Heart right ventricle (tissue), 16 donors: ENCODE measurements around the gene AGRN. TPM values are rescaled to one million over a fixed set of nuclear protein-coding genes. Genes with fewer than 3 reads are reported as not detected.

Experiments used
- ATAC-seq, 8 donors: fragments of 200-7000 bp; cut with Tn5 transposase; one replicate each; pipeline ENCODE4 v1.9.1; 2020; ENCODE audit warnings: mild to moderate bottlenecking in 8 of 8, moderate library complexity in 8 of 8, moderate number of reproducible peaks in 1 of 8
- DNase-seq, 2 donors: peaks; one replicate each; pipeline ENCODE4 v3.0.0-alpha.2; 2020
- H3K27ac ChIP-seq, 10 donors: fragments of 200-600 bp; sonication (generic) in 2 of 10; one replicate each; pipeline versions ENCODE4 v1.5.0 to v1.8.0; 2020 to 2022; ENCODE audit warnings: mild to moderate bottlenecking in 3 of 10
- H3K27me3 ChIP-seq, 7 donors: fragments of 200-600 bp; one replicate each; pipeline ENCODE4 v1.8.0; 2021 to 2022; ENCODE audit warnings: mild to moderate bottlenecking in 2 of 7
- H3K36me3 ChIP-seq, 9 donors: fragments of 200-600 bp; sonication (generic) in 1 of 9; one replicate each; pipeline versions ENCODE4 v1.5.0 to v1.8.0; 2020 to 2022; ENCODE audit warnings: mild to moderate bottlenecking in 2 of 9
- H3K4me1 ChIP-seq, 9 donors: fragments of 200-600 bp; sonication (generic) in 1 of 9; one replicate each; pipeline versions ENCODE4 v1.5.0 to v1.8.0; 2020 to 2022; ENCODE audit warnings: mild to moderate bottlenecking in 4 of 9
- H3K4me3 ChIP-seq, 10 donors: fragments of 200-600 bp; sonication (generic) in 2 of 10; one replicate each; pipeline versions ENCODE4 v1.5.0 to v1.8.0; 2020 to 2022; ENCODE audit warnings: mild to moderate bottlenecking in 7 of 10, moderate library complexity in 2 of 10
- H3K9me3 ChIP-seq, 11 donors: fragments of 200-600 bp in 10 of 11; sonication (generic) in 2 of 11; one replicate each; pipeline versions ENCODE4 v1.5.0 to v1.8.0; 2013 to 2022; ENCODE audit warnings: mild to moderate bottlenecking in 2 of 11, control low read depth in 1 of 11, moderate library complexity in 1 of 11
- WGBS, 2 donors: extraction: QIAGEN DNeasy Blood & Tissue Kit; methylation state at CpG; one replicate each; pipeline ENCODE4 v1.1.7; 2013; ENCODE audit warnings: inconsistent platforms in 1 of 2; 5-methylcytosine and 5-hydroxymethylcytosine counted together
- intact Hi-C, 10 donors: fragments of 100-400 bp; cut with DNase I; formaldehyde crosslinking; loops; one replicate each; pipeline versions ENCODE4 v1.11.1 to v1.14.2; 2022
- polyA plus RNA-seq, 2 donors: library from polyadenylated mRNA; stranded (reverse); fragments of 200-250 nt; gene quantifications; one replicate each; pipeline ENCODE4 v1.2.3, GENCODE V29; 2013
- total RNA-seq, 10 donors: library from RNA; stranded (reverse); fragmentation: NEBNext Ultra II Directional in 3 of 10; extraction: Animal tissue kit (Norgen Biotek cat#: 25700) in 3 of 10; gene quantifications; one replicate each; pipeline versions ENCODE4 v1.2.1 to v1.2.4, GENCODE V29; 2021 to 2023
- TF ChIP-seq, protein P1 (sequence below), 9 donors: fragments of 200-600 bp; sonication (generic) in 2 of 9; IDR thresholded peaks; one replicate each; pipeline versions ENCODE4 v1.5.0 to v1.8.0; 2021 to 2022; ENCODE audit warnings: antibody characterized with exemption in 9 of 9, mild to moderate bottlenecking in 5 of 9, moderate library complexity in 1 of 9
- donor health status: Arrhythmogenic right ventricular cardiomyopathy.
- donor health status: ischemic (EF 13 %, LVEDD 7.1; RV severe dilation, severe dysfunction).
- donor health status: healthy with polysubstance abuse.
- donor health status: DM: no; HTN: yes; CAD: no.
- donor health status: DM: no; HTN: no; CAD: no.
- donor health status: ischemic (EF 25% LVEDD 6.9; RV normal size, moderate dysfunction).
- donor health status: ischemic (EF 25% LVEDD 5.7; RV mildly dilated, moderate dysfunction).
- donor health status: healthy.
- donor health status: DM: yes; HTN: yes; CAD: no.
- donor health status: Ischemic cardiomyopathy.
- donor health status: ischemic (EF 35%, LVEDD 5.7; RV mildly dilated, moderate dysfunction).
- donor health status: nonischemic (EF 11% LVEDD 7.7; RV severe dilation, severe dysfunction).
- donor health status: DM: yes; HTN: yes; CAD: no.
- donor health status: PGD.
- donor health status: ischemic (EF 29% LVEDD 5.4; RV normal size, mild dysfunction).
- donor health status: nonischemic (EF 23%, LVEDD 6.1; RV moderate dilation, normal function).

The AGRN gene
- total and polyA plus RNA-seq, 12 donors = 11.5 to 33.9 (median 18.3) TPM

- TF ChIP-seq, protein P1, sequence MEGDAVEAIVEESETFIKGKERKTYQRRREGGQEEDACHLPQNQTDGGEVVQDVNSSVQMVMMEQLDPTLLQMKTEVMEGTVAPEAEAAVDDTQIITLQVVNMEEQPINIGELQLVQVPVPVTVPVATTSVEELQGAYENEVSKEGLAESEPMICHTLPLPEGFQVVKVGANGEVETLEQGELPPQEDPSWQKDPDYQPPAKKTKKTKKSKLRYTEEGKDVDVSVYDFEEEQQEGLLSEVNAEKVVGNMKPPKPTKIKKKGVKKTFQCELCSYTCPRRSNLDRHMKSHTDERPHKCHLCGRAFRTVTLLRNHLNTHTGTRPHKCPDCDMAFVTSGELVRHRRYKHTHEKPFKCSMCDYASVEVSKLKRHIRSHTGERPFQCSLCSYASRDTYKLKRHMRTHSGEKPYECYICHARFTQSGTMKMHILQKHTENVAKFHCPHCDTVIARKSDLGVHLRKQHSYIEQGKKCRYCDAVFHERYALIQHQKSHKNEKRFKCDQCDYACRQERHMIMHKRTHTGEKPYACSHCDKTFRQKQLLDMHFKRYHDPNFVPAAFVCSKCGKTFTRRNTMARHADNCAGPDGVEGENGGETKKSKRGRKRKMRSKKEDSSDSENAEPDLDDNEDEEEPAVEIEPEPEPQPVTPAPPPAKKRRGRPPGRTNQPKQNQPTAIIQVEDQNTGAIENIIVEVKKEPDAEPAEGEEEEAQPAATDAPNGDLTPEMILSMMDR (IDR thresholded peaks at IDR 0.05) = peak; percentile 50 to 78 (median 71)
- DNase-seq (peak; percentile 70 to 76), ATAC-seq (peak; percentile 76 to 89 (median 84))
- 10 to 20% methylated on average over 68 to 72 of the region's 73 CpGs for WGBS, 2 donors
- Histone ChIP-seq H3K36me3 (peaks cover 0 to 21% (median 0%) of the 10 kb centered on the region in 9 donors), H3K4me3 (peak overlapping the region in 9 of 10 donors; percentile 35 to 57 (median 49)), H3K27me3 (peaks cover 0 to 65% (median 12%) of the 10 kb centered on the region in 7 donors), H3K9me3 (no peaks in the 10 kb centered on the region), H3K4me1 (peaks cover 0 to 42% (median 12%) of the 10 kb centered on the region in 9 donors), H3K27ac (no peak overlapping the region)
- intact Hi-C loops = loop anchor here in 2 of 10 donors (1.0 to 10.0 kb wide), 3 partner anchors 30 to 262 kb away; no protein-coding TSS in a partner anchor
These were observed 13.2 kb downstream of the AGRN start for GRCh38 chr1:1033009-1033587.

GRCh38 chr1:1033731-1034438 lies 14.0 kb downstream of the AGRN start:
- TF ChIP-seq, protein P1 (IDR thresholded peaks at IDR 0.05) = no peak
- intact Hi-C loops = loop anchor here in 2 of 10 donors (1.0 to 10.0 kb wide), 3 partner anchors 29 to 261 kb away; no protein-coding TSS in a partner anchor
- Histone ChIP-seq H3K27me3 (peaks cover 0 to 73% (median 12%) of the 10 kb centered on the region in 7 donors), H3K27ac (no peak overlapping the region), H3K36me3 (peaks cover 0 to 21% (median 0%) of the 10 kb centered on the region in 9 donors), H3K9me3 (no peaks in the 10 kb centered on the region), H3K4me1 (peaks cover 0 to 47% (median 12%) of the 10 kb centered on the region in 9 donors), H3K4me3 (peak overlapping the region in 8 of 10 donors; percentile 10 to 57 (median 43))
- ATAC-seq = no peak
- no peak for DNase-seq
- 21 to 28% methylated on average over 58 to 71 of the region's 71 CpGs for WGBS, 2 donors

DNA sequence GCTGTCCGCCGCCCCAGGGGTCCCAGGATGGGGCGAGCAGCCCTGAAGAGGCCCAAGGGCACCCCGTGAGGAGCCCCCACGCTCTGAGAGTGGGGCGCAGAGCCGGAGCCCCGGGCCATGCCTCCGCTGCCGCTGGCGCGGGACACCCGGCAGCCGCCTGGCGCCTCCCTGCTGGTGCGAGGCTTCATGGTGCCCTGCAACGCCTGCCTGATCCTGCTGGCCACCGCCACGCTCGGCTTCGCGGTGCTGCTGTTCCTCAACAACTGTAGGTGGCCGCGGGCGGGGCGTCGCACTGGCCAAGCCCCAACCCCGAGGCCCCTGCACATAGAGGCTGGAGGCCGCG lies 14.5 kb downstream of the AGRN start:
- Histone ChIP-seq H3K4me1 (peaks cover under 1 to 49% (median 14%) of the 10 kb centered on the region in 9 donors), H3K27me3 (peaks cover 0 to 78% (median 12%) of the 10 kb centered on the region in 7 donors), H3K27ac (no peak overlapping the region), H3K9me3 (no peaks in the 10 kb centered on the region), H3K4me3 (peak overlapping the region in 5 of 10 donors; percentile 10 to 57 (median 48)), H3K36me3 (peaks cover 0 to 21% (median 0%) of the 10 kb centered on the region in 9 donors)
- intact Hi-C loops = loop anchor here in 2 of 10 donors (5.0 to 10.0 kb wide), 2 partner anchors 33 to 260 kb away; no protein-coding TSS in a partner anchor
- ATAC-seq (no peak), DNase-seq (no peak)
- 38 to 53% methylated on average over 28 to 30 of the region's 30 CpGs for WGBS, 2 donors
- TF ChIP-seq, protein P1 (IDR thresholded peaks at IDR 0.05) = no peak

DNA sequence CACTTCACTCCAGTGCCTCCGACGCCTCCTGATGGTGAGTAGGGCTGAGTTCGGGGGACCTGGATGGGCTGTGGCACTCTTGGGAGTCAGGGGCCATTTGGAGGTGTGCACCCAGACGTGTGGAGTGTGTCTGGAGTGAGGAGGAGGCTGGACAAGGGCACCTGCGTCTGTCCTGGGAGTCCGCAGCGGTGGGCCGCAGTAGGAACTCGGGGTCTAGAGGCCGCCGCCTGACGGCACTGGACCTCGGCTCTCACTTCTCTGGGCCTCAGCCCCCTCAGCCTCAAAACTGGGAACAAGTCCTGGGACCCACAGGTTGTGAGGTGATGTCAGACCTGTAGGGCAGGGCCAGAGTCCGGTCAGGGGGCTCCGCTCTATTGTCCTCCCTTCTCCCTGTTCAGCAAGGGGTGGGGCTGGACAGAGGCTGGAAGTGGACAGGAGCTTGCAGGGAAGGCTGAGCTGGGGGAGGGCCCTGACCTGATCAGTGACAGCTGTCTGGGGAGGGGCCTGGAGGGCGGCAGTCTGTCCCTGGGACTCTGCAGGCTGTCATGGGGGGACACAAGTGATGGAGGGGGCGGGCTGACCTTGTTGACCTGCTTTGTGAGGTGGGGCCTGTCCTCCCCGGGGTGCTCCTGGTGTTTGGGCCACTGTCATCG lies 15.5 kb downstream of the AGRN start:
- no peak for DNase-seq
- Histone ChIP-seq H3K9me3 (no peaks in the 10 kb centered on the region), H3K27ac (no peak overlapping the region), H3K27me3 (peaks cover 0 to 88% (median 12%) of the 10 kb centered on the region in 7 donors), H3K4me3 (no peak overlapping the region), H3K4me1 (peaks cover 10 to 59% (median 24%) of the 10 kb centered on the region in 9 donors), H3K36me3 (peaks cover 0 to 21% (median 0%) of the 10 kb centered on the region in 9 donors)
- ATAC-seq = no peak
- TF ChIP-seq, protein P1 (IDR thresholded peaks at IDR 0.05) = no peak
- intact Hi-C loops = loop anchor here in 1 of 10 donors (10.0 kb wide), 1 partner anchor 259 kb away; no protein-coding TSS in a partner anchor
- 88 to 92% methylated on average over 19 of the region's 19 CpGs for WGBS, 2 donors
